ENCODE measurements around the gene KIF5C. TPM values are rescaled to one million over a fixed set of nuclear protein-coding genes. Genes with fewer than 3 reads are reported as not detected.

The KIF5C gene
- total and polyA plus RNA-seq, 4 donors, result 0.06 to 0.25 (median 0.14) TPM

GRCh38 chr2:148922776-148923475, 47.9 kb downstream of the KIF5C start (continued):
- TF ChIP-seq CTCF (IDR thresholded peaks at IDR 0.05; ENCODE audit: low read depth, low read length, missing input control) (no peak), TAF1 (conservative IDR thresholded peaks at IDR 0.05) (no peak), GABPA (IDR thresholded peaks at IDR 0.05 in 1 of 2, conservative IDR thresholded peaks at IDR 0.05 in 1 of 2) (no peak), HNF4A (conservative IDR thresholded peaks at IDR 0.05) (no peak), FOXA1 (IDR thresholded peaks at IDR 0.05) (no peak), HNF4G (IDR thresholded peaks at IDR 0.05) (no peak)

- no peak for TF ChIP-seq CTCF (IDR thresholded peaks at IDR 0.05; ENCODE audit: low read depth, low read length, missing input control)
- TF ChIP-seq JUND (IDR thresholded peaks at IDR 0.05), result no peak
- TF ChIP-seq HNF4G (IDR thresholded peaks at IDR 0.05), result no peak
- no peak for TF ChIP-seq ZBTB33 (IDR thresholded peaks at IDR 0.05)
- TF ChIP-seq ATF3 (IDR thresholded peaks at IDR 0.05), result no peak
- no peak for TF ChIP-seq FOXA2 (IDR thresholded peaks at IDR 0.05)
- no peak for TF ChIP-seq MAX (IDR thresholded peaks at IDR 0.05)
- no peak for TF ChIP-seq REST (IDR thresholded peaks at IDR 0.05)
- no peak for TF ChIP-seq SP1 (IDR thresholded peaks at IDR 0.05)
- no peak for TF ChIP-seq YY1 (IDR thresholded peaks at IDR 0.05)
- TF ChIP-seq EGR1 (IDR thresholded peaks at IDR 0.05; ENCODE audit: low read depth in 2 of 2), result no peak
- TF ChIP-seq RAD21 (IDR thresholded peaks at IDR 0.05), result no peak
- no peak for TF ChIP-seq TAF1 (conservative IDR thresholded peaks at IDR 0.05)
- no peak for TF ChIP-seq NR2F2 (IDR thresholded peaks at IDR 0.05)
- no peak for TF ChIP-seq RXRA (IDR thresholded peaks at IDR 0.05)
- no peak for TF ChIP-seq FOXA1 (IDR thresholded peaks at IDR 0.05)
- TF ChIP-seq HNF4A (conservative IDR thresholded peaks at IDR 0.05), result no peak
- no peak for TF ChIP-seq GABPA (IDR thresholded peaks at IDR 0.05 in 1 of 2, conservative IDR thresholded peaks at IDR 0.05 in 1 of 2)
- Histone ChIP-seq H3K27ac (ENCODE audit: low read depth in 1 of 2, low read length in 2 of 2) (no peak overlapping the region), H3K9me3 (ENCODE audit: control insufficient read depth in 4 of 4, low read length in 3 of 4) (no peaks in the 10 kb centered on the region), H3K9ac (ENCODE audit: low read depth in 1 of 2, low read length in 2 of 2) (no peak overlapping the region), H3K36me3 (ENCODE audit: control insufficient read depth in 4 of 4, insufficient read depth in 3 of 4, low read depth in 1 of 4, low read length in 3 of 4) (no peaks in the 10 kb centered on the region), H3K27me3 (ENCODE audit: control insufficient read depth in 4 of 4, insufficient read depth in 4 of 4, low read length in 3 of 4) (no peaks in the 10 kb centered on the region), H3K4me1 (ENCODE audit: control insufficient read depth in 4 of 4, insufficient read depth in 4 of 4, low read length in 3 of 4) (no peaks in the 10 kb centered on the region), H3K4me3 (ENCODE audit: low read depth in 1 of 3, low read length in 3 of 3) (no peak overlapping the region)
- no peak for DNase-seq (ENCODE audit: low spot score)
- WGBS, result 89% methylated on average over 4 of the region's 4 CpGs
Observed at GRCh38 chr2:148924514-148925178, 49.6 kb downstream of the KIF5C start.
